Measurements from ENCODE around the gene RPS6KL1.
A peak's percentile ranks its signal among the peaks of the same experiment; 100 is the strongest.

RPS6KL1 gene, protein sequence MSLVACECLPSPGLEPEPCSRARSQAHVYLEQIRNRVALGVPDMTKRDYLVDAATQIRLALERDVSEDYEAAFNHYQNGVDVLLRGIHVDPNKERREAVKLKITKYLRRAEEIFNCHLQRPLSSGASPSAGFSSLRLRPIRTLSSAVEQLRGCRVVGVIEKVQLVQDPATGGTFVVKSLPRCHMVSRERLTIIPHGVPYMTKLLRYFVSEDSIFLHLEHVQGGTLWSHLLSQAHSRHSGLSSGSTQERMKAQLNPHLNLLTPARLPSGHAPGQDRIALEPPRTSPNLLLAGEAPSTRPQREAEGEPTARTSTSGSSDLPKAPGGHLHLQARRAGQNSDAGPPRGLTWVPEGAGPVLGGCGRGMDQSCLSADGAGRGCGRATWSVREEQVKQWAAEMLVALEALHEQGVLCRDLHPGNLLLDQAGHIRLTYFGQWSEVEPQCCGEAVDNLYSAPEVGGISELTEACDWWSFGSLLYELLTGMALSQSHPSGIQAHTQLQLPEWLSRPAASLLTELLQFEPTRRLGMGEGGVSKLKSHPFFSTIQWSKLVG

DNA sequence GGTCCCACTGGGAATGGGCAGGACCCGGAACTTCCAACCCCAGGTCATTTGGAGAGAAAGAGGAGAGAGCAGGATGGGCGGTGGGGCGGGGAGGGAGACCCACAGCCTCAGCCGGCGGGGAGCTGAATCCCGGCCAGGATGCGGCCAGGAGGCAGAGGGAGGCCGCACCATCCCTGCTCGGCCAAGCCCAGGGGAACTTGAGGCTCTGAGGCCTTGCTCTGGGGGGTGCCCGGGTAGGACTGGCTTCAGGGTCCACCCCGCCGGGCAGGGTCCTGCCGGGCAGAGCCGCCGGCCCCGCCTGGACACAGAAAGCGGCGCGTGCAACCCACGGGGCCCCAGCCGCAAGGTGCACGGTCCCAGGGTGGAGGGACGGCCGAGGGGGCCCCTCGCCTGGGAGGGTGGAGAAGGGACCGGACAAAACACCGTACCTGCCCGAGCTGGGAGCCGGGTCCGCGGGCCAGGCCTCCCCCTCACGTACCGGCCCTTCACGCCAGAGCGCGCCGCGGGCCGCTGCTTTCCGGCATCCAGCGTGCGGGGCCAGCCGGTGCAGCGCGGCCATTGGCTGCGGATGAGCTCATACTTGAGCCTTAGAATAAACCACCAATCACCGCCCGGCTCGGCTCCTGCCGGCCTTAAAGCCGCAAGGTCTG lies at the start of gene RPS6KL1:
RPS6KL1 (minus strand) TSS at position 509 of the 650 bp plus-strand sequence. CDS start 1,719 bp downstream, outside the sequence.
- DNase-seq: peak; percentile 61

GRCh38 chr14:74968811-74969210 lies 45.8 kb upstream of the RPS6KL1 start:
- DNase-seq: no peak

DNA sequence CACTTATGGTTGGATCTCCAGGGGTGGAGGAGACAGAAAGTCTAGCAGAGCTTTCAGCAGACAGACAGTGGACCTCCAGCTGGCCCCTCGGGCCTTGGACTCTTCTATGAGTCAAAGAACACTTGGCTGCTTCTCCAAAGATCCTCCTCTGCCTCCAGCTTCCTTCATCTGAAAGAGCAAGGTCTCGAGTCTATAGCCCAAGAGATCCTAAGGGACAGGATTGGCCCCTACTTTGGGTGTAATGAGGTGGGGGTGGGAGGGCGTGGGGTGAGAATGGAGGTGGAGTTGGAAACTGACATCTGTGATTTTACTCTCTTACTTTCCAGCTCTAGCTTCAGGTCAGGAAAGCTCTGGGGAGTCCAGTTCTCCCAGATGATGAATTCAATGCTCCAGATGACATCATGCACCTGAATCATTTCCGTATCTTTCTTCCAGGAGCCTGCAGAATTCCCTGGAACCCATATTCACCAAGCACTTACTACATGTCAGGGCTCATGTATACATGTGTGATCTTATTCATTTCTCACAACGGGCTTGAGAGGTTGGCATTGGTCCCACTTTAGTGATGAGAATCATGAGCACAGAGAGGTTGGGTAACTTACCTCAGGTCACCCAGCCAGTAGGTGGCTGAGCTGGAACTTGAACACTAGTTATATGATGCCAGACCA lies 42.6 kb upstream of the RPS6KL1 start:
- no peak for DNase-seq

GRCh38 chr14:74964787-74965485 lies 41.9 kb upstream of the RPS6KL1 start:
- DNase-seq: no peak

- no peak for DNase-seq
Measured at GRCh38 chr14:74963705-74964271, 40.7 kb upstream of the RPS6KL1 start.

GRCh38 chr14:74963178-74963704 lies 40.2 kb upstream of the RPS6KL1 start:
- DNase-seq: no peak

GRCh38 chr14:74962493-74962892 lies 39.4 kb upstream of the RPS6KL1 start:
- DNase-seq: no peak

DNA sequence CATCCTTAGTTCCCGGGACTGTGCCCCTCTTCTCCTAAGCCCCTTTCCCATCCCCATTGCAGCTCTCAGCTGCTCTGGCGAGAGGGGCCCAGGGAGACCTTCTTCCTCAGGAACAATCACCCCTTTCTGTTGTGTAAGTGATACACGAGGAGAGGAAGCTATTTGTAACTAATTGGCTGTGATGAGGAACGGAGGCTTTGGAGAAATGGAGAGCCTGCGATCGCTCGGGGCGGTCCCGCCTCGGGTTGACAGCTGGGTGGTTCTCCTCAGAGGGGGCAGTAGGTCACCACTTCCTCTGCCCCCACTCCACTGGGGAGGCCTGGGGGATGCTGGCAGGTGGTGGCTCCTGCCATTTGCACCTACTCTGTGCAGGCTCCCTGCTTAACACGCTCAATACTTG lies 39.0 kb upstream of the RPS6KL1 start:
- DNase-seq: no peak

DNA sequence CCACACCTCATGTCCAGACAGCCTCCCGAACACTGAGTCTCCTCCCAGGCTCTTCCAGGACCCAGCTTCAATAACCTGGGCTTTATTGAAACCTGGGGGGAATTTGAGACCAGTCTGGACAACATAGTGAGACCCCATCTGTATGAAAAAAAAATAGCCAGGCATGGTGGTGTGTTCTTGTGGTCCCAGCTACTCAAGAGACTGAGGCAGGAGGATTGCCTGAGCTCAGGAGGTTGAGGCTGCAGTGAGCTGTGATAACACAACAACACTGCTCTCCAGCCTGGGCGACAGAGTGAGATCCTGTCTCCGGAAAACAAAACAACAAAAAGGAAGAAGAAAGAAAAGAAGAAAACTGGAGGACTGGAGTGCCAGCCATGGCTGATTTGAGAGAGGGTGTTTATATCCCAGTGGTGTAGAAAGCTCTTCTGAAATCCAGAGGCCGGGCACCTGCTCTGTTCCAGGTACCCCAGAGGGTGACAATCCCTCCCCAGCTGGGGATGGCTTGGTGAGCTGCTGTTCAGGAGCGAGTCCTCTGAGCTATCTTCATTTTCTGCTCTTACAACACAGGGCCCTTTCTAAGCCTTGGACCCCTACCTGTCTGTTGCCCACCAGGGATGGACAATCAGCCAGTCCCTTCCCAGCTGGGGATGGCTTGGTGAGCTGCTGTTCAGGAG lies 38.3 kb upstream of the RPS6KL1 start:
- DNase-seq: no peak

DNA sequence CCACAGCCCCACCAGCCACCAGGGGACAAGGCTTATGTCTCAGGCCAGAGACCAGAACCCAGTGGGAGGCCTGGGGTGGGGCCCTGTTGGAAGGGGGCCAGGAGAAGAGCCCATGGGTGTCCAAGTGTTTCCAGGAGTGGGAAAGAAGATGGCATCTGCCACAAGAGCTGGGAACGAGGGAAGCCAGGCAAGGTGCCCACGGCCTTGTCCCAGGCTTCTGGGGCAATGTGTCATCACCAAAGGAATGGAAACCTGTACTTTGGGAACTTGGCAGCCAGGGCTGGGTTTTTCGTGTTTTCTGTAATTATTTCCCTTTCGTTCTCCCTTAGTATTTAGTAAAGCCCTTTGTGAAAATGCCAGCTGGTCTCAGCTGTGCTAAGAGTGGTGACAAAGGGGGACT lies 37.7 kb upstream of the RPS6KL1 start:
- DNase-seq: no peak

- no peak for DNase-seq
Measured at GRCh38 chr14:74959596-74960180, 36.6 kb upstream of the RPS6KL1 start.

GRCh38 chr14:74956280-74957072 lies 33.4 kb upstream of the RPS6KL1 start:
- DNase-seq: no peak

DNA sequence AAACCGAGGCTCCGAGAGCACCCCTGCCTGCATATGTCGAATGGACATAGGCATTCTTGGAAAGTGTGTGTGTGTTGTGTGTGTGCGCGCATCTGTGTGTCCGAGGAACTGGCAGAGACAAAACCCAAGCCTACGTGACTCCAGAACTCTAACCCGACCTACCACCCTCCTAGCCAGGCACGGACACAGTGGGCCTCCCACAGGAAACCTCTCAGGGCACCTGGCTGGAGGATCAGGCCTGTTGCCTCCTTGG lies 32.9 kb upstream of the RPS6KL1 start:
- DNase-seq: no peak

DNA sequence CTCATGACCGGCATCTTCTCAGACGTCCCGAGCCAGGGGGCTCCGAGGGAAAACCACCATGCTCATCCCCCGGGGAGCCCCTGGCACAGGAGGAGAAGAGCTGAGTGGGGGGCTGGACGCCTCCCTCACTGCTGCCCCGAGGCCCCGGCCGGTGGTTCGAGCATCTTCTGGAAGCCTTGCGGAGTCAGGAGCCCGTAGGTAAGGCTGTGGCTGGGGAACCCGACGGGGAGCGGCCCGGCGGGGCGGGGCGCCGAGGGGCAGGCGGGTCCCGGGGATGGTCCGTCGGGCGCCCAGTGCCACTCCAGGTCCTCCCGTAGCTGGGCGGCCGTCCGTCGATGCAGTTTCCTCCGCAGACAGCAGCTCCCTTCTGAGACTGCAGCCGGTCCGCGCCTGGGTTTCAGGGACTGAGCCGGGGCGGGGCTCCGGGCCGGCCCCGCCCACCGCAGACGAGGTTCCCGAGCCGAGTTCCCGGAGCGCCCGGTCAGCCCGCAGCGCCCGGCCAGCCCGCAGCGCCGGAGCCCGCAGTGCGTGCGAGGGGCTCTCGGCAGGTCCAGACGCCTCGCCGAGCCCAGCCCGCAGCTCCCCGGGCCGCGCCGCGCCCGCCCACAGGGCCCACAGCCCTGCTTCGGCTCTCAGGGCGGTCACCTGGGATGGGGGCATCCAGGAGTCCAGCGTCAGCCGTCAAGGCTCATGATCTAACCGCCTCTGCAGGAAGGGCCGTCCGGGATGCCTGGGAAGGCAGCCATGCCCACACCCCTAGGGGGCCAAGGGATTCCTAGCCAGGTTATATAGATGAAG lies 32.4 kb upstream of the RPS6KL1 start, which contains the start of gene PGF:
PGF (minus strand) TSS at position 369 of the 798 bp plus-strand sequence; CDS start at position 14, 355 bp downstream.
- peak; percentile 13 for DNase-seq

DNA sequence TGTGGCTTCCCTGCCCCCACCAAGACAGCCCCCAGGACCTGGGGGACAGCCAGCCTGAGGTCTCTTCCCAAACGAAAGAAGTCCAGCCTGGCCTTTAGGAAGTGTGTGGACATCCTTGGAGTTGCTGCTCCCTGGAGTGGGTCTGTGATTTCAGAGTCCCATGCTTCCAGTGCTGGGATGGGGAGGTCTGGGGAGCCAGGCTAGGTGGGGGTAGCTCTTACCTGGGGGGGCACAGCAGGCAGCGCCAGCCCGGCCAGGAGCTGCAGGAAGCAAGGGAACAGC lies 31.8 kb upstream of the RPS6KL1 start:
- no peak for DNase-seq

GRCh38 chr14:74954232-74954946 lies 31.3 kb upstream of the RPS6KL1 start:
- DNase-seq: no peak

- DNase-seq: no peak
Measured at GRCh38 chr14:74953686-74954085, 30.6 kb upstream of the RPS6KL1 start.

- no peak for DNase-seq
Measured at GRCh38 chr14:74952697-74953484, 29.8 kb upstream of the RPS6KL1 start.
